Neuronal stem cell (in vitro differentiated cells): Measurements from ENCODE around the gene CDC37L1.
"Not testable (repeated sequence)": the region's sequence is repeated elsewhere in the genome, so short reads cannot be mapped to it uniquely, and the experiment has no call there.

Experiments used
- DNase-seq: peaks from one replicate; pipeline ENCODE4 v3.0.0-alpha.2; 2013; ENCODE audit warnings: low spot score
- H2AFZ ChIP-seq: one replicate; pipeline ENCODE4 v1.6.1; 2013; ENCODE audit warnings: mild to moderate bottlenecking, low read length, inconsistent platforms
- H2AK5ac ChIP-seq: 2 replicates; pipeline ENCODE4 v1.6.1; 2013; ENCODE audit warnings: low read depth, mild to moderate bottlenecking, inconsistent platforms, low read length, moderate library complexity, mixed read lengths
- H2BK120ac ChIP-seq: 2 replicates; pipeline ENCODE4 v1.6.1; 2013; ENCODE audit warnings: low read depth, mild to moderate bottlenecking, inconsistent platforms, low read length, moderate library complexity, mixed read lengths
- H2BK12ac ChIP-seq: one replicate; pipeline ENCODE4 v1.6.1; 2013; ENCODE audit warnings: low read length, inconsistent platforms
- H2BK15ac ChIP-seq: 2 replicates; pipeline ENCODE4 v1.6.1; 2013; ENCODE audit warnings: mild to moderate bottlenecking, low read length, inconsistent platforms, mixed read lengths
- H2BK5ac ChIP-seq: one replicate; pipeline ENCODE4 v1.6.1; 2013; ENCODE audit warnings: inconsistent platforms, mild to moderate bottlenecking, low read length, moderate library complexity
- H3K14ac ChIP-seq: one replicate; pipeline ENCODE4 v1.6.1; 2013; ENCODE audit warnings: low read length, inconsistent platforms
- H3K18ac ChIP-seq: 2 replicates; pipeline ENCODE4 v1.6.1; 2013; ENCODE audit warnings: low read length, inconsistent platforms
- H3K23ac ChIP-seq: 2 replicates; pipeline ENCODE4 v1.6.1; 2013; ENCODE audit warnings: low read depth, mild to moderate bottlenecking, mixed read lengths, low read length, inconsistent platforms; ENCODE audit not compliant: poor library complexity
- H3K27ac ChIP-seq: replicated peaks from 3 replicates; pipeline ENCODE4 v1.5.1; 2013; ENCODE audit warnings: low read length, inconsistent platforms
- H3K27me3 ChIP-seq, 3 experiments: 2 replicates each; pipeline ENCODE4 v1.6.1; 2013; ENCODE audit warnings: low read length in 3 of 3, mild to moderate bottlenecking in 2 of 3, inconsistent platforms in 1 of 3, low read depth in 1 of 3, mixed read lengths in 1 of 3, moderate library complexity in 1 of 3; ENCODE audit not compliant: control insufficient read depth in 3 of 3, insufficient read depth in 3 of 3
- H3K36me3 ChIP-seq, 2 donors: replicated peaks in 1 of 2; 2 replicates each; pipeline ENCODE4 v1.6.1; 2013; ENCODE audit warnings: low read length in 2 of 2; ENCODE audit not compliant: control insufficient read depth in 2 of 2, insufficient read depth in 2 of 2
- H3K4ac ChIP-seq: 2 replicates; pipeline ENCODE4 v1.6.1; 2013; ENCODE audit warnings: inconsistent platforms, mild to moderate bottlenecking, low read length, moderate library complexity
- H3K4me1 ChIP-seq, 2 donors: 1 replicate in 1 of 2; 2 replicates in 1 of 2; pipeline ENCODE4 v1.6.1; 2013; ENCODE audit warnings: low read length in 2 of 2, low read depth in 1 of 2; ENCODE audit not compliant: control insufficient read depth in 2 of 2, insufficient read depth in 1 of 2
- H3K4me2 ChIP-seq: one replicate; pipeline ENCODE4 v1.6.1; 2013; ENCODE audit warnings: mild to moderate bottlenecking, low read length, inconsistent platforms; ENCODE audit not compliant: insufficient read depth, poor library complexity, severe bottlenecking
- H3K4me3 ChIP-seq, 2 donors: 2 replicates each; pipeline ENCODE4 v1.5.1; 2013; ENCODE audit warnings: low read length in 2 of 2, mild to moderate bottlenecking in 2 of 2, inconsistent platforms in 1 of 2, moderate library complexity in 1 of 2
- H3K79me1 ChIP-seq: one replicate; pipeline ENCODE4 v1.6.1; 2013; ENCODE audit warnings: low read depth, mild to moderate bottlenecking, inconsistent platforms, low read length, moderate library complexity
- H3K9ac ChIP-seq: one replicate; pipeline ENCODE4 v1.6.1; 2013; ENCODE audit warnings: mild to moderate bottlenecking, low read depth, low read length, inconsistent platforms; ENCODE audit not compliant: poor library complexity
- H3K9me3 ChIP-seq, 2 donors: replicated peaks in 1 of 2; 2 replicates each; pipeline versions ENCODE3 to v1.6.1; 2013; ENCODE audit warnings: low read length in 2 of 2, mild to moderate bottlenecking in 2 of 2, inconsistent platforms in 1 of 2, low read depth in 1 of 2, mixed read lengths in 1 of 2, moderate library complexity in 1 of 2; ENCODE audit not compliant: control insufficient read depth in 2 of 2, insufficient read depth in 1 of 2
- H4K8ac ChIP-seq: one replicate; pipeline ENCODE4 v1.6.1; 2013; ENCODE audit warnings: low read depth, mild to moderate bottlenecking, inconsistent platforms, low read length, moderate library complexity
- H4K91ac ChIP-seq: one replicate; pipeline ENCODE4 v1.6.1; 2013; ENCODE audit warnings: low read length, low read depth, mild to moderate bottlenecking, inconsistent platforms; ENCODE audit not compliant: poor library complexity
- WGBS, 2 donors: extraction: QIAGEN DNeasy Blood & Tissue Kit; methylation state at CpG; one replicate each; pipeline ENCODE4 v1.1.7; 2013; ENCODE audit warnings: missing lambda C conversion rate in 2 of 2, mixed read lengths in 1 of 2; ENCODE audit not compliant: insufficient read length in 2 of 2, insufficient replicate concordance in 1 of 2; ENCODE audit errors: extremely low coverage in 2 of 2; 5-methylcytosine and 5-hydroxymethylcytosine counted together

Gene CDC37L1

GRCh38 chr9:4754530-4754929 lies 75.2 kb downstream of the CDC37L1 start:
- H3K79me1 ChIP-seq, H3K27me3 ChIP-seq, H3K4ac ChIP-seq, H3K27ac ChIP-seq, H3K9ac ChIP-seq, DNase-seq, H2BK5ac ChIP-seq, H2BK120ac ChIP-seq, H3K36me3 ChIP-seq, H4K8ac ChIP-seq, H2AFZ ChIP-seq, H2AK5ac ChIP-seq, H3K9me3 ChIP-seq, H3K14ac ChIP-seq, H2BK15ac ChIP-seq, H2BK12ac ChIP-seq, H3K4me2 ChIP-seq, H3K4me1 ChIP-seq, H3K4me3 ChIP-seq, H3K23ac ChIP-seq, H4K91ac ChIP-seq, H3K18ac ChIP-seq: not testable (repeated sequence)

GRCh38 chr9:4755026-4755609 lies 75.7 kb downstream of the CDC37L1 start:
- Histone ChIP-seq H4K91ac (no peak overlapping the region), H3K4me3 (no peak overlapping the region), H3K79me1 (peaks cover 2% of the 10 kb centered on the region), H3K4me1 (no peaks in the 10 kb centered on the region), H3K4ac (no peak overlapping the region), H3K23ac (no peak overlapping the region), H2BK5ac (no peak overlapping the region), H2AFZ (no peak overlapping the region), H3K27ac (no peak overlapping the region), H3K14ac (no peak overlapping the region), H2BK15ac (no peak overlapping the region), H2BK12ac (no peak overlapping the region), H3K27me3 (peaks cover 0 to 13% (median 0%) of the 10 kb centered on the region in 3 experiments), H2AK5ac (no peak overlapping the region), H3K9me3 (no peaks in the 10 kb centered on the region), H2BK120ac (no peak overlapping the region), H3K4me2 (no peak overlapping the region), H4K8ac (no peak overlapping the region), H3K9ac (no peak overlapping the region), H3K18ac (no peak overlapping the region), H3K36me3 (no peaks in the 10 kb centered on the region)
- WGBS, 2 donors = no CpG with 5 or more reads among the region's 5 CpGs
- DNase-seq = no peak

- WGBS, 2 donors = no CpG with 5 or more reads among the region's 4 CpGs
- no peak overlapping the region for H3K9ac ChIP-seq
- no peak overlapping the region for H2BK120ac ChIP-seq
- no peak for DNase-seq
- peaks cover 2% of the 10 kb centered on the region for H3K79me1 ChIP-seq
- peaks cover 0 to 14% (median 0%) of the 10 kb centered on the region in 3 experiments for H3K27me3 ChIP-seq
- H2AK5ac ChIP-seq = no peak overlapping the region
- no peak overlapping the region for H3K14ac ChIP-seq
- H2AFZ ChIP-seq = no peak overlapping the region
- no peak overlapping the region for H3K4me2 ChIP-seq
- no peak overlapping the region for H2BK5ac ChIP-seq
- no peak overlapping the region for H4K91ac ChIP-seq
- no peaks in the 10 kb centered on the region for H3K36me3 ChIP-seq
- H3K4me1 ChIP-seq = no peaks in the 10 kb centered on the region
- H3K9me3 ChIP-seq = no peaks in the 10 kb centered on the region
- no peak overlapping the region for H3K23ac ChIP-seq
- no peak overlapping the region for H3K18ac ChIP-seq
- H3K4ac ChIP-seq = no peak overlapping the region
- H3K27ac ChIP-seq = no peak overlapping the region
- H4K8ac ChIP-seq = no peak overlapping the region
- H2BK15ac ChIP-seq = no peak overlapping the region
- no peak overlapping the region for H3K4me3 ChIP-seq
- H2BK12ac ChIP-seq = no peak overlapping the region
Observed at GRCh38 chr9:4756420-4756819, 77.1 kb downstream of the CDC37L1 start.
